Endodermal cell (in vitro differentiated cells): Measurements from ENCODE around the gene TAF1L. TPM values are rescaled to one million over a fixed set of nuclear protein-coding genes. Genes with fewer than 3 reads are reported as not detected.

ENCODE experiments used
- DNase-seq: peaks from one replicate; pipeline ENCODE4 v3.0.0-alpha.2; 2017
- H3K27ac ChIP-seq: 2 replicates; pipeline ENCODE4 v1.5.1; 2013; ENCODE audit warnings: mild to moderate bottlenecking, low read depth, low read length, moderate library complexity
- H3K27me3 ChIP-seq: 2 replicates; pipeline ENCODE4 v1.6.1; 2013; ENCODE audit warnings: mild to moderate bottlenecking, low read length, moderate library complexity; ENCODE audit not compliant: insufficient read depth, control insufficient read depth, poor library complexity, severe bottlenecking
- H3K36me3 ChIP-seq: 2 replicates; pipeline ENCODE4 v1.7.0; 2013; ENCODE audit warnings: mild to moderate bottlenecking, low read length, moderate library complexity; ENCODE audit not compliant: control insufficient read depth, insufficient read depth
- H3K4me1 ChIP-seq: one replicate; pipeline ENCODE4 v1.7.0; 2013; ENCODE audit warnings: low read length; ENCODE audit not compliant: control insufficient read depth, insufficient read depth
- H3K4me3 ChIP-seq: 2 replicates; pipeline ENCODE4 v1.5.1; 2013; ENCODE audit warnings: mild to moderate bottlenecking, low read length, moderate library complexity
- H3K9ac ChIP-seq: 2 replicates; pipeline ENCODE4 v1.6.1; 2013; ENCODE audit warnings: mild to moderate bottlenecking, low read length, moderate library complexity; ENCODE audit not compliant: poor library complexity, severe bottlenecking; ENCODE audit errors: extremely low read depth
- H3K9me3 ChIP-seq: 2 replicates; pipeline ENCODE4 v1.6.1; 2013; ENCODE audit warnings: mild to moderate bottlenecking, low read length, moderate library complexity; ENCODE audit not compliant: control insufficient read depth
- H3K27ac Mint-ChIP-seq: 2 replicates; pipeline ENCODE4 v1.8.0; 2020; ENCODE audit warnings: mixed read lengths
- H3K27me3 Mint-ChIP-seq: 2 replicates; pipeline ENCODE4 v1.8.0; 2021; ENCODE audit warnings: mild to moderate bottlenecking, mixed read lengths; ENCODE audit not compliant: insufficient read depth
- H3K36me3 Mint-ChIP-seq: 2 replicates; pipeline ENCODE4 v1.8.0; 2020; ENCODE audit warnings: low read depth, mixed read lengths
- H3K4me1 Mint-ChIP-seq: 2 replicates; pipeline ENCODE4 v1.8.0; 2020; ENCODE audit warnings: mixed read lengths
- H3K4me3 Mint-ChIP-seq: 2 replicates; pipeline ENCODE4 v1.8.0; 2020; ENCODE audit warnings: mild to moderate bottlenecking, moderate library complexity, mixed read lengths
- H3K9me3 Mint-ChIP-seq: 2 replicates; pipeline ENCODE4 v1.8.0; 2020; ENCODE audit warnings: mild to moderate bottlenecking, mixed read lengths
- WGBS, 2 experiments: methylation state at CpG; one replicate each; pipeline versions ENCODE4 v1.1.5 to v1.1.7; 2013; ENCODE audit warnings: missing lambda C conversion rate in 2 of 2, mixed read lengths in 1 of 2; ENCODE audit not compliant: insufficient coverage in 1 of 2, insufficient read length in 1 of 2; 5-methylcytosine and 5-hydroxymethylcytosine counted together
- total RNA-seq, 2 donors: library from RNA; stranded (reverse); fragmentation: NEBNext Ultra II Directional in 1 of 2; extraction: Animal tissue kit (Norgen Biotek cat#: 25700) in 1 of 2; gene quantifications; 2 replicates in 1 of 2; 3 replicates in 1 of 2; pipeline ENCODE4 v1.2.1, GENCODE V29; 2021
- TF ChIP-seq, protein P1 (sequence below): fragments of 200-600 bp; sonication (generic); conservative IDR thresholded peaks from 2 replicates; pipeline ENCODE4 v1.5.0; 2021; ENCODE audit warnings: antibody characterized with exemption, mild to moderate bottlenecking

Gene TAF1L
- total RNA-seq, 2 donors from 2014 or later: not detected

DNA sequence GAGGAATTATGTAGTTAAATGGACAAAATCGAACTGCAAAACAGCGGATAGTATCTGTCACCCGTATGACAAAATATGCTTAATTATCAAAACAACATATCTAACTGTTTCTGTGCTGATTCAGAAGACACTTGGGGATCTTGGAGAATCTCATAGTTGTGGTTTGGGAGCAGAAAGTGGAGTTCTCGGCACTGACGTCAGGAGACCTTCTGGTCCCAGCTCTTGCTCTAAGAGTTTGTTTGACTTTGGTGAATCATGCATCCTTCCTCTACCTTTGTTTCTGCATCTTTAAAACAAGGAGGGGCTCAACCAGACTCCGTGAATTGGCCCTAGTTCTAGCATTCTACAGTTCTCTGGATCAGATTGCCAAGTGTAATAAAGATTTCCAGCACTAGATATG lies 37.0 kb upstream of the TAF1L start:
- Histone ChIP-seq H3K27me3 (no peaks in the 10 kb centered on the region), H3K36me3 (no peaks in the 10 kb centered on the region), H3K27ac (no peak overlapping the region), H3K4me3 (no peak overlapping the region), H3K9ac (no peak overlapping the region), H3K4me1 (no peaks in the 10 kb centered on the region), H3K9me3 (no peaks in the 10 kb centered on the region)
- H3K27ac Mint-ChIP-seq: no peak overlapping the region
- H3K4me1 Mint-ChIP-seq: no peaks in the 10 kb centered on the region
- H3K9me3 Mint-ChIP-seq: no peaks in the 10 kb centered on the region
- H3K4me3 Mint-ChIP-seq: no peak overlapping the region
- TF ChIP-seq, protein P1, sequence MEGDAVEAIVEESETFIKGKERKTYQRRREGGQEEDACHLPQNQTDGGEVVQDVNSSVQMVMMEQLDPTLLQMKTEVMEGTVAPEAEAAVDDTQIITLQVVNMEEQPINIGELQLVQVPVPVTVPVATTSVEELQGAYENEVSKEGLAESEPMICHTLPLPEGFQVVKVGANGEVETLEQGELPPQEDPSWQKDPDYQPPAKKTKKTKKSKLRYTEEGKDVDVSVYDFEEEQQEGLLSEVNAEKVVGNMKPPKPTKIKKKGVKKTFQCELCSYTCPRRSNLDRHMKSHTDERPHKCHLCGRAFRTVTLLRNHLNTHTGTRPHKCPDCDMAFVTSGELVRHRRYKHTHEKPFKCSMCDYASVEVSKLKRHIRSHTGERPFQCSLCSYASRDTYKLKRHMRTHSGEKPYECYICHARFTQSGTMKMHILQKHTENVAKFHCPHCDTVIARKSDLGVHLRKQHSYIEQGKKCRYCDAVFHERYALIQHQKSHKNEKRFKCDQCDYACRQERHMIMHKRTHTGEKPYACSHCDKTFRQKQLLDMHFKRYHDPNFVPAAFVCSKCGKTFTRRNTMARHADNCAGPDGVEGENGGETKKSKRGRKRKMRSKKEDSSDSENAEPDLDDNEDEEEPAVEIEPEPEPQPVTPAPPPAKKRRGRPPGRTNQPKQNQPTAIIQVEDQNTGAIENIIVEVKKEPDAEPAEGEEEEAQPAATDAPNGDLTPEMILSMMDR: no peak
- H3K27me3 Mint-ChIP-seq: peaks cover 4% of the 10 kb centered on the region
- no peaks in the 10 kb centered on the region for H3K36me3 Mint-ChIP-seq
- DNase-seq: no peak
- 69 to 90% methylated on average over 4 to 6 of the region's 6 CpGs for WGBS, 2 experiments

DNA sequence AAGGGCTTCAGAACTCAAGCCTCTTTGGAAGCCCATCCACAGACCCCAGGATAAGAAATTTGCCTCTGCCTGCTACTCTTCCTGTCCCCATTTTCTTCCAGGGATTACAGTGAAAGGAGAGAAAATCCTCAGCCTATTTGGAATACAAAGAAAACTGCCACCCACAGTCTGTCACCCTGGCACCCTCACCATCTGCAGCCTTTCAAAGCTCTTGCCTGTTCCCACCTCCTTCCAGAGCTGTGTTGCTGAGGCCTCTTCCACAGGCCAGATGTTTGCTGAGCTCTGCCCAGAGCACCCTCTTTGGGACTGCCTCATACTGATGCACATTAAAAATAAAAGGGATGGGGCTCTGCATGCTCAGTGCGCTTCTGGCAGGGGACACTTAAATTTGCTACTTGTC lies 35.9 kb upstream of the TAF1L start:
- Histone ChIP-seq H3K36me3 (no peaks in the 10 kb centered on the region), H3K4me1 (no peaks in the 10 kb centered on the region), H3K4me3 (no peak overlapping the region), H3K27ac (no peak overlapping the region), H3K27me3 (no peaks in the 10 kb centered on the region), H3K9me3 (no peaks in the 10 kb centered on the region), H3K9ac (no peak overlapping the region)
- Mint-ChIP-seq H3K9me3 (no peaks in the 10 kb centered on the region), H3K4me1 (no peaks in the 10 kb centered on the region), H3K36me3 (no peaks in the 10 kb centered on the region), H3K4me3 (no peak overlapping the region), H3K27me3 (peaks cover 4% of the 10 kb centered on the region), H3K27ac (no peak overlapping the region)
- DNase-seq: no peak
- TF ChIP-seq, protein P1: no peak
- 85 to 100% methylated on average over 1 of the region's 1 CpG for WGBS, 2 experiments

GRCh38 chr9:32665101-32665500 lies 29.6 kb upstream of the TAF1L start:
- Mint-ChIP-seq H3K36me3 (no peaks in the 10 kb centered on the region), H3K4me3 (no peak overlapping the region), H3K27me3 (peaks cover 3% of the 10 kb centered on the region), H3K4me1 (no peaks in the 10 kb centered on the region), H3K9me3 (peaks cover 21% of the 10 kb centered on the region), H3K27ac (no peak overlapping the region)
- no peaks in the 10 kb centered on the region for H3K27me3 ChIP-seq
- DNase-seq: no peak
- no peak overlapping the region for H3K9ac ChIP-seq
- H3K9me3 ChIP-seq: peaks cover 7% of the 10 kb centered on the region
- H3K4me3 ChIP-seq: no peak overlapping the region
- no peaks in the 10 kb centered on the region for H3K36me3 ChIP-seq
- no peaks in the 10 kb centered on the region for H3K4me1 ChIP-seq
- H3K27ac ChIP-seq: no peak overlapping the region
- TF ChIP-seq, protein P1: no peak
- WGBS, 2 experiments: 78 to 82% methylated on average over 2 to 3 of the region's 3 CpGs
